ENCODE results near the gene ABCD2. TPM values are rescaled to one million over a fixed set of nuclear protein-coding genes. Genes with fewer than 3 reads are reported as not detected.
"Not testable (repeated sequence)": the region's sequence is repeated elsewhere in the genome, so short reads cannot be mapped to it uniquely, and the experiment has no call there.

ABCD2 gene
- total RNA-seq, 4 donors from 2014 or later: 11.0 to 19.7 (median 13.0) TPM

DNA sequence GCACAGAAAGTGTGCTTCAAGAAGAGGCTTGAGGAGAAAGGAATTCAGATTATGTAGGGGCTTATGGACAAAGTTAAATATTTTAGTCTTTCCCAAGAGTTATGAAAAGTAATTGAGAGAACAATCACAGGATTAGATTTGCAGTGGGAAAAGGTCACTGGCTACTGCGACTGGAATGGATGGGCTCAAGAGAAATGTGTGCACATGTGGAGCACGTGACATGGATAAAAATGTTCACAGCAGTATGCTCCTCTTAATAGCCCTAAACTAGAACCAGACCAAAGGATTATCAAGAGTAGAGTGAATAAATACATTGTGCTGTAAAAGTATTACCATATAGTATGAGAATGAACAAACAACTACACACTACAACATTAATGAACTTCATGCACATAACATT is 78.1 kb downstream of the ABCD2 start:
- no peak for ATAC-seq (ENCODE audit: low FRiP score)
- no peak for TF ChIP-seq CTCF (IDR thresholded peaks at IDR 0.05)
- DNase-seq (ENCODE audit: low spot score): no peak

DNA sequence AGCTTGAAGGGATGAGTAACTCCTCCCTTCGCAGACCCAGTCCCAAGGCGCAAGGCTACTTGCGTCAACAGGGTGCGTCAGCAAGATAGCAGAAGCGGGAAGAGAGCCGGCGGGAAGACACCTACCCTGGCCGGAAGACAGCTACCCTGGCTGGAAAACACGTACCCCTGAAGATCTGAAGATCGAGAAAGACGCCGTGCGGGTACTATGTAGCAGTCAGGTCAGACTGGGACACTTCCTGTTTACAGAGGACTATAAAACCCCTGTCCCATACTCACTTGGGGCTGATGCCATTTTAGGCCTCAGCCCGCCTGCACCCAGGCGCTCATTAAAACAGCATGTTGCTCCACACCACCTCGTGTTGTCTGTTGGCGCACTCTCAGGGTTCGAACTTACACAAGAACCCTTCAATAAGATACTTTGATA is 80.9 kb downstream of the ABCD2 start:
- no peak for TF ChIP-seq CTCF (IDR thresholded peaks at IDR 0.05)
- no peak for DNase-seq (ENCODE audit: low spot score)
- no peak for ATAC-seq (ENCODE audit: low FRiP score)

DNA sequence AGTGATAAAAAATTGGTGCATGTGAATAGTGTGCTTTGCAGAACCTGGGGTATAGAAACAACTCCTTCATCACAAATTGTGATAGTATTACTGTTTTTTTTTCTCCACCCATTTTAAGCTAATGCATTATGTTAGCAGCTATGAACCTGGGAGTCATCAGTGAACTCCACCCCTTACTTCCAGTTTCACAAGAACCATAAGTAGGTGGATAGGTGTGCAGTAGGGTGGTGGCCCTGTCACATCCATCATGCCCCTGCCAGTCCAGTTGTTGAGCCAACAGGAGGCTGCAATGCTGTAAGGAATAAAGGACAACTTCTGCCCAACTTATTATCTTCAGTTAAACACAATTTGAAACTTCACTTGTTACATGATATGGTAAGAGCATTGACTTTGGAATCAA is 85.7 kb downstream of the ABCD2 start:
- DNase-seq (ENCODE audit: low spot score) (no peak), ATAC-seq (ENCODE audit: low FRiP score) (no peak)
- no peak for TF ChIP-seq CTCF (IDR thresholded peaks at IDR 0.05)

- DNase-seq (ENCODE audit: low spot score) (no peak), ATAC-seq (ENCODE audit: low FRiP score) (no peak)
- no peak for TF ChIP-seq CTCF (IDR thresholded peaks at IDR 0.05)
Observed at GRCh38 chr12:39532448-39532847, 87.2 kb downstream of the ABCD2 start.

DNA sequence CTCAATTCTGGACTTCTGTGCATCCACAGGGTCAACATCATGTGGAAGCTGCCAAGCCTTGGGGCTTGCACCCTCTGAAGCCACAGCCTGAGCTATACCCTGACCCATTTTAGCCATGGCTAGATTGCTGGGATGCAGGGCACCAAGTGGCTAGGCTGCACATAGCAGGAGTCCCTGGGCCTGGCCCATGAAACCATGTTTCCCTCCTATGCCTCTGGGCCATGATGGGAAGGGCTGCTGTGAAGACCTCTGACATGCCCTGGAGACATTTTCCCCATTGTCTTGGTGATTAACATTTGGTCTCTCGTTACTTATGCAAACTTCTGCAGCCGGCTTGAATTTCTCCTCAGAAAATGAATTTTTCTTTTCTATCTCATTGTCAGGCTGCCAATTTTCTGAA is 92.6 kb downstream of the ABCD2 start:
- ATAC-seq (ENCODE audit: low FRiP score): no peak
- TF ChIP-seq CTCF (IDR thresholded peaks at IDR 0.05): no peak
- DNase-seq (ENCODE audit: low spot score): no peak

GRCh38 chr12:39522167-39522566 is 97.4 kb downstream of the ABCD2 start:
- not testable (repeated sequence) for DNase-seq (ENCODE audit: low spot score)

DNA sequence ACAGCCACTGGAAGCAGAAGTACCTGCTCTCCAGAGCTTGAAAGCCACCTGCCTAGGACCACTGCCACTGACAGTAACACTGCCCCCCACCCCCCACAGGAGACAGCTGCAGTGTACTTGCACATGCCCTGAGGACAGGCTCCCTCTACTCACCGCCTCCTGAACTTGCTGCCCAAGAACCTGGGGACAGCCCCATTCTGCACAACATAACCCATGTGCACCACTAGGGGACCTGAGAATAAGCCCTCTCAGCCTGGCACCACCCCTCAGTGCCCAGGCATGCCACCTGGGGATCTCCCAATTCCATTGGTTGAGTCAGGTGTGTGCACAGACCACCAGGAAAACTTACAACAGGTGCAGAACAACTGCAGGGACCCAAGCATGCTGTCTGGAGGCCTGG is 109.6 kb downstream of the ABCD2 start:
- no peak for DNase-seq (ENCODE audit: low spot score)
- TF ChIP-seq CTCF (IDR thresholded peaks at IDR 0.05): no peak
- no peak for ATAC-seq (ENCODE audit: low FRiP score)

More at GRCh38 chr12:39522167-39522566, 97.4 kb downstream of the ABCD2 start:
- ATAC-seq (ENCODE audit: low FRiP score): not testable (repeated sequence)

GRCh38 chr12:39505554-39505953 is 114.0 kb downstream of the ABCD2 start:
- ATAC-seq (ENCODE audit: low FRiP score) (no peak), DNase-seq (ENCODE audit: low spot score) (no peak)
- TF ChIP-seq CTCF (IDR thresholded peaks at IDR 0.05): no peak
